Activated CD8-positive, alpha-beta memory T cell treated with anti-CD3 and anti-CD28 coated beads for 24 hours (primary cell): ENCODE measurements around the gene LARP1.
"Not testable (repeated sequence)": the region's sequence is repeated elsewhere in the genome, so short reads cannot be mapped to it uniquely, and the experiment has no call there.

Experiments used
- DNase-seq: peaks from one replicate; pipeline ENCODE4 v3.0.0-alpha.2; 2020

Gene LARP1

DNA sequence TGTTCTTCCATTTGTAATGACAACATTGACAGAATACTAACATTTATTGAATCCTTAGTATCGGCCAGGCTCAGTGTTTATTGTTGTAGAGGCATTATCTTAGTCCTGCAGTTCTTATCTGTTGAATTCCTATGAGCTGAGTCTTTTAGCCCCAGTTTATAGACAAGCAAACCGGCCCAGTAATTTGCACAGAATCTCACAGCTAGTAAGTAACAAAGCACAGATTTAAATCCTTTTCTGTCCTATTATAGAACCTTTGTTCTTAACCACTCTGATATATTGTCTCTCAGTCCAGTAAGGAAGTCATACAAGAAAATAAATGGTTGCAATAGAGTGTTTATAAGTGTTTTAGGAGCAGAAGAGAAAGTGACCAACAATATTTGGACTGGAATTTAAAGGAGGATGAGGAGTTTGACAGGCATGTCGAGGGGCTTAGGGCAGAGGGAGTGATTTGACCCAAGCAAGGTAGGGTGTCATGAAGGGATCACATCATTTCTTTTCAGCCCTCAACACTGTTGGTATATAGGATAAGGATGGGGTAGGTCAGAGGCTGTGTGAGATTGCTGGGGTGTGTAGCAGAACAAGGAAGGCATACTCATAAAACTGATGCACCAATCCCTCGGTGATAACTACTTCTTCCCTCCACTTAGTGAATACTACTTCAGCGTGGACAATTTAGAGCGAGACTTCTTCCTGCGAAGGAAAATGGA is 39.5 kb downstream of the LARP1 start:
- DNase-seq, result no peak

DNA sequence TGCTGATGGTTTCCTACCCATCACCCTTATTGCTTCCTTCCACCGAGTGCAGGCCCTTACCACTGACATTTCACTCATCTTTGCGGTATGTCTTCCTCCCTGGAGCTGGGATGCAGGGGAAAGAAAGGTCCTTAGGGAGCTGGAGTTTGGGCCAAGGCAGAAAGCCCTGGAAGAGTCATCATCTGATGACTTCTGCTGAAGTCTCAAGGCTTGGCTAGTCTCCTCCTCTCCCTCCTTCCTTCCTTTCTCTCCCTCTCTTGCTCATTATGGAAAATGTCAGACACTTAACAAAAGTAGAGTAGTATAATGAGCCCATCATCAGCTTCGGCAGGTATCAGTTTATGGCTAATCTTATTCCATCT is 40.0 kb downstream of the LARP1 start:
- DNase-seq, result no peak

DNA sequence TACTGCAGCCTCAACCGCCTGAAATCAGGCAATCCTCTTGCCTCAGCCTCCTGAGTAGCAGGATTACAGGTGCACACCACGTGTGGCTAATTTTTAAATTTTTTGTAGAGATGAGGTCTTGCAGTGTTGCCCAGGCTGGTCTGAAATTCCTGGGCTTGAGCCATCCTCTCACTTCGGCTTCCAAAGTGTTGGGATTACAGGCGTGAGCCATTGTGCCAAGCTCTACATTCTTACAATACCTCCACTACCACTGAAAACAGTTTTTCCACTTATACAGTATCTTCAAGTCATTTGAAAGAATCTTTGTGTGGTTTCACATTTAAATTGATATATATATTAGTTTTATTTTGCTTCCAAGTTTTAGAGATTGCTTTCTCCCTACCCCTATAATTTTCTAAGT is 42.6 kb downstream of the LARP1 start:
- DNase-seq, result no peak

DNA sequence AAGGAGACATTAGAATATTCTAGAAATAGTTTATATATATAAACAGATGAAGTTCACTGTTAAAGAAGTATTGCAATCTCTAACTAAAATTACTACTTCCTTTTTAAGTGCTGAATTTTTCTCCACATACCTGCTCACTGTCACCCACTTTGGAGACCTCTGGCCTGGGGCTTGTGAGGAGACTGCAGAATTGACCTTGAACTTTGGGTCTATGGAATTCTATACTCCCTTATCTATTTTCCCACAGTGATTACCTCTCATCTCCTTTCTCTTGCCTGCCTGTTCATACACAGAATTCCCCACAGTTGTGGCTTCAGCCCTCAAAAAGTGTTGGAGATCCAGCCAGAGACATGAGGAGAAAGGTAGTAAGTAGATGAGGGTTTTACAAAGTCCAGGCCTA is 45.4 kb downstream of the LARP1 start:
- no peak for DNase-seq

DNA sequence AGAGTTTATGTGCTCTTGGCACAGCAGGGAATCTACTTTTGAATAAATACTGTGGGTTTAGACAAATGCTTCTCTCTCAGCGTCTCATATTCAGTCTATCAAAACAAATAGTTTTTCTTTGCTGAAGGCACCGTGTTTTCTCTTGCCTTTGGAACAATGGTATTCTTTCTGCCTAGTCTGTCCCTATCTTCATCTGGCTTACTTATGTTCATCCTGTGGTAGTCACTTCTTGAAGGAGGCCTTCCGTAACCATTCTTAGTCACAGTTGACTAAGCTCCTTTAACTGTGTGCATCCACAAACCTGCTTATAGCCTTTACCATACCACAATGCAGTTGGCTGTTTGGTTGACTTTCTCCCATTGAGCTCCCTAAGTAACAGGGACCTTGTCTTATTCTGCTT is 45.9 kb downstream of the LARP1 start:
- no peak for DNase-seq

DNA sequence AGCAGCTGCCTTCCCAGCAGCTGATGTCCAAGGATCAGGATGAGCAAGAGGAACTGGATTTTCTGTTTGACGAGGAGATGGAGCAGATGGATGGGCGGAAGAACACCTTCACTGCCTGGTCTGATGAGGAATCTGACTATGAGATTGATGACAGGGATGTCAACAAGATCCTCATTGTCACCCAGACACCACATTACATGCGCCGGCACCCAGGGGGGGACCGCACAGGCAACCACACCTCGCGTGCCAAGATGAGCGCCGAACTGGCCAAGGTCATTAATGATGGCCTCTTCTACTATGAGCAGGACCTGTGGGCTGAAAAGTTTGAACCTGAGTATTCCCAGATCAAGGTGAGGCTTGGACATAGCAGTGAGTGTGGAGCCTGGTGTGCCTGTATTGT is 46.9 kb downstream of the LARP1 start:
- DNase-seq, result no peak

DNA sequence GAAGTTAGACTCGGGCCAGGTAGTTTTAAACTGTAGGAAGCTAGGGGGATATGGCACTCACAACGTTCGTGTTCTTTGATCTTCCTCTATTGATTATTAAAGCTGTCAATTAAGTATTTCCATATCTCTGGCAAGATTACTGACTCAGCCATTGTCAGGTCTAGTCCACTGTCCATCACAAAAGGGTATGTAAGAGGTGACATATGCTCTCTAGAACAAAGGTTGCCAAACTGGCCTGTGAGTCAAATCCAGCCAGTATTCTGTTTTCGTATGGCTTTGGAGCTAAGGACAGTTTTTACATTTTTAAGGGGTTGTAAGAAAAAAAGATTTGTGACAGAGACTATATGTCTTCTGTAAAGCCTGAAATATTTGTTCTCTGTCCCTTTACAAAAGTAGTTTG is 51.0 kb downstream of the LARP1 start:
- DNase-seq, result no peak

DNA sequence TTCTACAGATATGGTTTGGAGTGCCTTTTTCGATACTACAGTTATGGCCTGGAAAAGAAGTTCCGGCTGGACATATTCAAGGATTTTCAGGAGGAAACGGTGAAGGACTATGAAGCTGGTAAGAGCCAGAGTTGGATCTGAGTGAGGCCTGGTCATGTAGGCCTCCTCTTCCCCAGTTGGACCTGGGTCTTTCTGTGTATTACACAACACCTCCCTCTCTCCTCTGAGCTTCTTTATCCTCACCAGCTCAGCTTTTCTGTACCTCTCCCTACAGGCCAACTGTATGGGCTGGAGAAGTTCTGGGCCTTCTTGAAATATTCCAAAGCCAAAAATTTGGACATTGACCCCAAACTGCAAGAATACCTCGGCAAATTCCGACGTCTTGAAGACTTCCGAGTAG is 56.1 kb downstream of the LARP1 start:
- no peak for DNase-seq

DNA sequence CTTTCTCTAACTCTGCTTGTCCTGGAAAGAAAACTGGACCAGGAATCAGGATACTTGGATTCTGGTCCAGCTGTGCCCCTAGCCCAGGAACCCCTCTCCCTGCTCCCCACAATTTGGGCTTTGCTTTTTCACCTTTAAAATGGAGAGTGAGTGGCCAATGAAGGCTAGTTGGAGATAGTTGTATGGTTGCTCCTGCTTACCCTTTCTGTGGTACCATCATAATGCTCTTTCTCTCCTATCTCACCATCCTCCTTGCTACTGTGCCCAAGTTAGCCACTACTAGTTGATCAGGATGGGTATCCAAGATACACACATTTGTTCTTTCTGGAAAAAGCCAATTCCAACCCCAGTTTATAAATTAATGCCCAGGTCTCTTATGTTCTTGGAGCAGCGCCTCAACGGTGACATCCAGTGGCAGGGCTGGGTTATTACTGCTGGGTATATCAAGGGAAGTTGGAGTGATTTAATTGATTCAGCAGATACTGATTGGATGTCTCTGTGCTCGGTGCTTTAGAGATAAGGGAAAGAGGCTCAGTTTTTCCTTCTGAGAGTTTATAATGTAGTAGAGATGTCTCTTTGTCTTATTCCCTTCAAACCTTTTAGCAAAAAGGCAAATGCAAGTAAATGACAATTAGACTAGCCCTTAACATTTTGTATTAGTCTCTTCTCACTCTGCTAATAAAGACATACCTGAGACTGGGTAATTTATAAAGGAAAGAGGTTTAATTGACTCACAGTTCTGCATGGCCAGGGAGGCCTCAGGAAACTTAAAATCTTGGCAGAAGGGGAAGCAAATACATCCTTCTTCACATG is 56.7 kb downstream of the LARP1 start:
- DNase-seq, result peak; percentile 77

DNA sequence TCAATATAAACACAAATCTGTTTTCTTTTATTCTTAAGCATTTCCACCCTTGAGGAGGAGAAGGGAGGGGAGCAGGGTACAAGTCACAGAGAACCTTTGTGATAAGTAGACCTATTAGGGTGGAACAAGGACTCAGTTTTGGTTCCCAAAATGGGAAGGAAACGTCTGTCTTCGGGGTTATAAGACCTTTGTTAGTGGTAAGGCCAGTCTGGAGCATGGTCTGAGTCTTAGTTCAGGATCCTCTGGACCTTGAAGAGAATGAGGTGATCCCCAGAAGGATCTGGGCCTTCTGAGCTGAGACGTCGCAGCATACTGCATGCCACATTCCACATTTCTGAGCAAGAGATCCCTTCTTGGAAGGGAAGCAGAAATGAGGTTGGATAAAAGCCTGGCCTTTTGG is 58.0 kb downstream of the LARP1 start:
- DNase-seq, result no peak

DNA sequence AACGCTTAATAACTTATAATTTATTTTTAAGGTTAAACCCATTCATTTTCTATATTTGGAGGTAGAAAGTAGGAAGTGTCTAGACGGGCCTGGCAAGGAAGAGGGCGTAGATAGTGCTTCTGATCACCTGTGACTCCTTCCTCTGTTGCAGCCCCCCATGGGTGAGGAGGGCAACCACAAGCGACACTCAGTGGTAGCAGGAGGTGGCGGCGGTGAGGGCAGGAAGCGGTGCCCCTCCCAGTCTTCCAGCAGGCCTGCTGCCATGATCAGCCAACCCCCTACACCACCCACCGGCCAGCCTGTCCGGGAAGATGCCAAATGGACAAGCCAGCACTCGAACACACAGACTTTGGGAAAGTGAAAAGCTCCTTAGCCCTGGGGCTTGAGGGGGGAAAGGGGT is 58.6 kb downstream of the LARP1 start:
- no peak for DNase-seq

DNA sequence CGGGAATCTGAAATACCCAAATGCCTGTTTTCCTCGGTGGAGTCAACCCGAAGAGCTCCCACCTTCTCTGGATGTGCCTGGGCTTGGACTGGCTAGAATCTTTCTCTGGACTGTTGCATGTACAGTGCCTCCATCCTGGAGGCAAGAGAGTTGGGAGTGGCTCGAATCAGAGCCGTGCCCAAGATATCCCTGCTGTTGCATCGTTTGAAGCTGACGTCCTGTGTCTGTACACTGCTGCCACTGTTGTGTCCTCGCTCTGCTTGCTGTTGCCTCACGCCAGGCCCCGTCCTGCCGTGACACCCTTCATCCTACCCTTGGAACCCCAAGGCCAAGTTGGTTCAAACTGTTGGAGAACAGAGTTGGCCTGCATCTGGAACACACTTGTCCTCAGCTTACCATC is 59.8 kb downstream of the LARP1 start:
- no peak for DNase-seq

DNA sequence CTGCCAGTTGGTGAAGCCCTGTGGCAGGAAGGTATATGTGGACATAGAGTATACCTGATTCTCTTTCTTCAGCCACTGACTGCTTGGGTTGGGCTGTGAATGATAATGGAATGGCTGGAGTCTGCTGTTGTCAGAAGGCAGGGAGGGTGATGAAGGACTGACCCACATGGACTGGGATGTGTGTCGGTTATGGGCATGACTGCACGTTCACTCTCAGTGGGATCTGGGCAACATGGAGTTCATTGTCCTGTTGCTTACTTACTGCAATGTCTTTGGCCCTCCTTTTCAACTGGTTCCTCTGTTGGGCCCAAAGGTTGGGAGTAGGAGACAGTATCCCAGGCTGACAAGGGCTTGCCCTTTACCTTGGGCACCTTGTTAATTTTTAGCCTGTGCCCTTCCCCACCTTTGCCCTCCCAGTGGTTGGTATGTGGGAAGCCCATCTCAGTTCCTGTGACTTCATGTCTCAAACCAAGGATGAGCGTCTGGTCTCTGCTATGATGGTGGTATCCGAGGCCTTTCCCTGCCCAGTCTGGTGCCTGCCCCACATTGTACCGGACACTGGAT is 60.6 kb downstream of the LARP1 start:
- no peak for DNase-seq

DNA sequence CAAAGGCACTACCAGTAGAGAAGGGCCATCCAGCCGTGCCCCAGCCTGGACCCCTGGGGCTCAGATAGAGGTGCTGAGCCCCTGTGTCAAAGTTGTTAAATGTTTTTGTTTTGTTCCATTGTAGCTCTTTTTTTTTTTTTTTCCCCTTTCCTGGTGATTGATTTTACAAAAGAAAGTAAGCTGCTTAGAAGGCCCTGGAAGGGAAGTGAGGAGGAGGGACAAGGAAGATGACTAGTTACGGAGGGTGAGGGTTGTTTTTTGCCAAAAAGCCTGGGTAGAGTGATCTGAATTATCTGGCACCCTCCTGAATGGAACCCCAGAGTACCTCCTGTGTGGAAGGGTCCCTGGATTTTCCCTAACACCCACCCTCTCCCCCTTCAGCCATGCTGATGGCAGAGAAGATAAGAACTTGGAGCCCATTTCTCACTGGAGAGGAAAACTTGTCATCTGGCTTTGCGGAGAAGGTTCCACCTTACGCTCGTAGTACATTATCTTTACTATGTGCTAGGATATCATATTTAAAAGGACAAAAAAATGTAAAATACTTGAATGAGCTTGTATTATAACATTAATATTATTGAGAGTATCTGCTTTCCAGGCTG is 61.8 kb downstream of the LARP1 start:
- no peak for DNase-seq

DNA sequence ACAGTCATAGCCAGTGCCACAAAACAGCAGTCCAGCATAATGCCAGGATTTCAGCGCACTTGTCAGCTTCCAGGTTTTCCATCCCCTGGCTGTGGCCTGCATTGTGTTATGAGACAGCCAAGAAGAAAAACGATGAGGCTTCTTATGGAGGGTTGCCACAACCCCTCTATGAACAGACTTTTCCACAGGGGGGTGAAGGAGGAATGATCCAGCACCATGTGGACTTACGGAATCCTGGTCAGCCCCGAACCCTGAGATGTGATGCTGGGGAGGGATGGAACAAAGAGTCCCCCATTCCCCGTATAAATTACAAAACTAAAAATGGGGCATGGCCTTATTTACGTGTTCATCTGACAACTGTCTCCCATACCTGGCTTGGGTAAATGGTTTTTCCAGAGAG is 62.6 kb downstream of the LARP1 start:
- no peak for DNase-seq

DNA sequence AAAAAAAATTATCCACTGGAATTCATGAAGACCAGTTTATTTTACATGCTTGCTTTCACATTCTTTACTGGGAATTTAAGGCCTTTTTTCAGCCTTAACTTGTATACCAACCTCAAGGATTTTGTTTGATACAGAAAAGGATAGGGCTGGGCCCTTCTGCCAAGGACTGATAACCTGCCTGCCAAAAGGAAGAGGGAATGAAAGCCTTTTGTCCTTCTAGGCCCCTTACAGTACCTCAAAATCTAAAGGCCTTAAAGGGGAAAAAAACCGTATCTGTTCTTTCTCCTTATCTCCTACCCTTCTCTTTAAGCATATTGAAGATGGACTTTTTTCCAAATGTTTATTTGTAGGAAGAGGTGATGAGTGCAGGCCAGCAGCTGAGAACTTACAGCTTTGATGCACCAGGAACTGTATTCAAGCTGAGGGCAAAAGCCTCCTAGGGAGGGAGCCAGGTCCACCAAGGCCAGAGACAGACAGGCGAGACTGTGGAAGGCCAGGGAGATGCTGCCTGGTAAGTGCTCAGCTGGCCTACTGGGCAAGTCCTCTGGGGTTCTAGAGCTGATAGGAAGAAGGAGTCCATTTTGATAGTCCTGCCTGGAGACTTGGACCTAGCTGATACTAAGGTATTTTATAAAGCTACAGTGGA is 63.4 kb downstream of the LARP1 start:
- no peak for DNase-seq

DNA sequence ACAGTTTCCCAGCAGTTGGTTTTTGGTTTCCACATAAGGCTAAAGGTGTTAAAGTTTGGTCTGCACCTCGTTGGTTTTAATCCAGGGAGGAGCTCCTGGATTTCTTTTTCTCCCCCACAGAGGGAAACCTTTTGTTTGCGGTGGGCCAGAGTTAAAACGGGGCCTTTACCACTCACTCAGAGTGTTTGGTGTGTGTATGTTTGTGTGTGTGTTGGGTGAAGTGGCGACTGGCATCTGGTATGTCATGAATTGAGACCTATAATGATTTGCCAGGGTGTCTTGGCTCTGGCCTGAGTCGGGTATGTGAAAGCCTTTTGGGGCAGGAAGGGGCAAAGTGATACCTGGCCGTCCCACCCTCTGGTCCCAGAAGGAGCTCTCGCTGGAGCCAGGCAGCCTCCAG is 64.4 kb downstream of the LARP1 start:
- DNase-seq, result no peak

DNA sequence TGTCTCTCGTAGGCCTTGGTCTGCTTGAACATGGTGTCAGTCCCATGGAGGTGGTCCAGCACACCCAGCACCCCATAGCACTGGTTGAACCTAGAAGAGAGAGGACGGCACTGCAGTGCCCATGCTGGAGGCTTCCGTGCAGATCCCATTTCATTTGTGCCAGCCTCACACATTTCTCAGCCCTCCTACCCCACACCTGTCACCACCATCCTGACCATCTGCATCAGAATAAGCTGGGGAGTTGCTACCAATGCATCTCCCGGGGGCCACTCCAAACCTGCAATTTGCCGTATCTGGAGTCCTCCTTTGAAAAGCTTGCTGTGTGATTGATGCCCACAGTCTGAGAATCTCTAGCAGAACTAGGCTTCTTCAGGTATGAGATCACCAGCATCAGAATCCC is 65.2 kb downstream of the LARP1 start:
- DNase-seq, result no peak

DNA sequence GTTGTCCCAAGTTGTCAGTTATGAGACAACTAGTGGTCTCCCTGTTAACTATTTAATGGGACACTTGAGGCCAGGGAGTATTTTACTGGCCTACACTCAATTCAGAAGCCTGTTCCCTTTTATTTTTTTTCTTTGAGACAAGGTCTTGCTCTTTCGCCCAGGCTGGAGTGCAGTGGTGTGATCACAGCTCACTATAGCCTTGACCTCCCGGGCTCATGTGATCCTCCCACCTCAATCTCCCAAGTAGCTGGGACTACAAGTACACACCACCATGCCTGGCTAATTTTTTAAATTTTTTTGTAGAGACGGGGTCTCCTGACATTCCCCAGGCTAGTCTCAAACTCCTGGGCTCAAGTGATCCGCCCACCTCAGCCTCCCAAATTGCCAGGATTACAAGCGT is 67.7 kb downstream of the LARP1 start:
- not testable (repeated sequence) for DNase-seq

DNA sequence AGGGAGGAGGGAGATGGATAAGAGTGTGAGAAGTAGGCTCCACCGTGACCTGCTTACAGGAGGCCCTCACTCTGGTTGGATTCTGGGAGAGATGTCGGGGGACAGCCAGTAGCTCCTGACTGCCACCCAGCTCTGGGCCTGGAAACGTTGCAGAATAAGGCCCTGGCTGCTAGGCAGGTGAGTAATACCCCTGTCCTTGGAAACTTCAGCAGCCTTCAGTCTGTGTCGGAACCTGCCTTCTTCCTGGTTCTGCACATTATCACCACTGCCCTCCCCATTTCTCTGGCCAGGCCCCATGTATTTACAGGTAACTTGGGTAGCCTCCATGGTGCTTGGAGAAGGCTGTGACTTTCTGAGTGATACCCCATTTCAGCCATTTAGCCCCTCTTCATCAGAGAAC is 68.4 kb downstream of the LARP1 start:
- no peak for DNase-seq

DNA sequence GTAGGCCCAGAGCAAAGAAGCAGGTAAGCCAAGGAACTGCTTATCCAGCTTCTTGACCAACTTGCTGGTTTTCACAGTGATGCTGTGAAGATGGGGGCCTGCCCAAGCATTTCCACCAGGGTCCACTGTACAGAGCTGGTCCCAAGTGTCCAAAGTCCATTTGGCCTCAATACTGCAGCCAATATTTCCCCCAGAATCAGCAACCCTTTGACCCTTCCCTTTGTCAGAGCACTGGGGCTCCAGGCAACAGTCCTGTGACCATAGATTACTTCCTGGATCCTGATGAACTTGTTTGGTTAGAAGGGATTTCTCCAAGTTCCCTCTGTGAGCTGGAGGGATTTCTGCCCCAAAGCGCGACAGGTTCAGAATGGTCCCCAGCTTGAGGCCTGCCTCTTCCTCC is 68.9 kb downstream of the LARP1 start:
- no peak for DNase-seq

DNA sequence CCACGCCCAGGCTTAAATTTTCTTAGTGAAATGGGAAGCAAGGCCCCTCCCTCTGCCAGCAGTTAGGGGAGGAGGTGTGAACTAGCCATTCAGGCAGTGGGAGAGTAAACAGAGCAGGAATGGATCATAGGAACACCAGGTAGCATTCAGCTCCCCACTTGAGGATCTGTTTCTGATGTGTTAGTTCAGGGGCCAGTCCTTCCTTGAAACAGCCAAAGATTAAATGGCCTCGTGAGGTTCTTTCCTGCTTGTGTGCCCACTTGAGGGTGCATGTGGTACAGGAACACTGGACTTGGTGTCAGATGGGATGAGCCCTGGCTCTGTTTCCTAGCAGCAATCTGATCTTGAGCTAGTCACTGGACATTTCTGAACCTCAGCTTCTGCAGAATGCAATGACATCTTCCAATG is 74.0 kb downstream of the LARP1 start:
- DNase-seq, result no peak

DNA sequence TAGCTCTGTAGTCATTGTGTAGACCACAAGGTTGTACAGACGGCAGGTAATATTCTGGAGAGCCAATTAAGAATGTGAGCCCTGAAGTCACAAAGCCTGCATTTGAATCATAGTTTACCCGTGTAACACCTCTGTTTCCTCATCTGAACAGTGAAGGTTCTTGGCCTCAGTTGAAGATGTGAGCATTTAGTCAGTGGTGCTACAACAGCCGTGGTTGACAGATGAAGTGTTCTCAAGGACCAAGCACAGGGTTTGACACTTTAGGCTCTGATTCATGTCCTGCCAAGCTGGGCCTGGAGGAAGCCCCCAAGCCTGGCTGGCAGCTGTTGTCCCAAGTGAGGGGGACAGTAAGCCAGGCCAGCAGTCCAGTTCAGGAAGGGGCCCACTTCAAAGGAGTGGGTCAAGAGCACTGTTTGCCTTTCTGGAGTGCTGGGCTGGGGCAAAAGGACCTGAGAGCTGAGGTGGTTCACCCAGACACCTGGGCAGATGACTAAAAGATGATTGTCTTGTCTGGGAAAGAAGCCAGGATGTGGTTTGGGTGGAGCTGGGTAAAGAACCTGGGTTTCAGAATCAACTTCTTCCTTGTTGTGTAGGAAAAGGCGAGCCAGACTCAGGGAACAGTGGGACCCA is 74.5 kb downstream of the LARP1 start:
- no peak for DNase-seq
